Skeletal muscle satellite cell (primary cell): ENCODE results near the gene AFF4.
"Not testable (repeated sequence)": the region's sequence is repeated elsewhere in the genome, so short reads cannot be mapped to it uniquely, and the experiment has no call there.

Source experiments
- H3K27me3 ChIP-seq: 2 replicates; pipeline ENCODE4 v1.7.0; 2013; ENCODE audit warnings: low read length; ENCODE audit not compliant: control insufficient read depth, insufficient read depth
- H3K36me3 ChIP-seq: 2 replicates; pipeline ENCODE4 v1.7.0; 2013; ENCODE audit warnings: mild to moderate bottlenecking, control low read depth, low read length; ENCODE audit not compliant: insufficient read depth
- H3K4me1 ChIP-seq: 2 replicates; pipeline ENCODE4 v1.7.0; 2013; ENCODE audit warnings: low read length; ENCODE audit not compliant: control insufficient read depth, insufficient read depth
- H3K4me2 ChIP-seq: 2 replicates; pipeline ENCODE4 v1.7.0; 2013; ENCODE audit warnings: mild to moderate bottlenecking, low read length
- H3K4me3 ChIP-seq: 2 replicates; pipeline ENCODE4 v1.7.0; 2013; ENCODE audit warnings: low read length
- H3K9ac ChIP-seq: 2 replicates; pipeline ENCODE4 v1.7.0; 2013; ENCODE audit warnings: mild to moderate bottlenecking, low read depth, low read length, moderate library complexity
- H3K9me3 ChIP-seq: replicated peaks from 2 replicates; pipeline ENCODE4 v1.7.0; 2013; ENCODE audit warnings: mild to moderate bottlenecking, control low read depth, low read length

Gene AFF4

DNA sequence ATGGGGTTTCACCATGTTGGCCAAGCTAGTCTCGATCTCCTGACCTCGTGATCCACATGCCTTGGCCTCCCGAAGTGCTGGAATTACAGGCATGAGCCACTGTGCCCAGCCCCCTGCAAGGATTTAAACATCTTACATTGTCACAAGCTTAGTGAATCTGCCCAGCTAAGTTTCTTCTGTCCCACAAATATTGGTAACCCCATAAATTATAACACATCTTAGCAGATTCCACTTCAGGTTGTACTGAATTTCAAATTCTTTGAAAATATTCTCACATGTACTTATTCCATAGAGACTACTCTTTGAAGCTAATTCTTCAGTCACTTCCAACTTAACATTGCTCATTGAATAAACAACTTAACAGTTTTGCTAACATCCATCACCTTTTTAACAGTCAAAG, 13.4 kb upstream of the AFF4 start:
- peaks cover 2% of the 10 kb centered on the region for H3K9me3 ChIP-seq
- H3K4me1 ChIP-seq: no peaks in the 10 kb centered on the region
- H3K36me3 ChIP-seq: no peaks in the 10 kb centered on the region
- H3K4me3 ChIP-seq: no peak overlapping the region
- no peak overlapping the region for H3K9ac ChIP-seq
- H3K4me2 ChIP-seq: no peak overlapping the region
- no peaks in the 10 kb centered on the region for H3K27me3 ChIP-seq

- not testable (repeated sequence) for H3K27me3 ChIP-seq, H3K4me1 ChIP-seq, H3K9ac ChIP-seq, H3K4me2 ChIP-seq, H3K9me3 ChIP-seq, H3K4me3 ChIP-seq, H3K36me3 ChIP-seq
These were observed 9.0 kb upstream of the AFF4 start for GRCh38 chr5:132972436-132972828.

DNA sequence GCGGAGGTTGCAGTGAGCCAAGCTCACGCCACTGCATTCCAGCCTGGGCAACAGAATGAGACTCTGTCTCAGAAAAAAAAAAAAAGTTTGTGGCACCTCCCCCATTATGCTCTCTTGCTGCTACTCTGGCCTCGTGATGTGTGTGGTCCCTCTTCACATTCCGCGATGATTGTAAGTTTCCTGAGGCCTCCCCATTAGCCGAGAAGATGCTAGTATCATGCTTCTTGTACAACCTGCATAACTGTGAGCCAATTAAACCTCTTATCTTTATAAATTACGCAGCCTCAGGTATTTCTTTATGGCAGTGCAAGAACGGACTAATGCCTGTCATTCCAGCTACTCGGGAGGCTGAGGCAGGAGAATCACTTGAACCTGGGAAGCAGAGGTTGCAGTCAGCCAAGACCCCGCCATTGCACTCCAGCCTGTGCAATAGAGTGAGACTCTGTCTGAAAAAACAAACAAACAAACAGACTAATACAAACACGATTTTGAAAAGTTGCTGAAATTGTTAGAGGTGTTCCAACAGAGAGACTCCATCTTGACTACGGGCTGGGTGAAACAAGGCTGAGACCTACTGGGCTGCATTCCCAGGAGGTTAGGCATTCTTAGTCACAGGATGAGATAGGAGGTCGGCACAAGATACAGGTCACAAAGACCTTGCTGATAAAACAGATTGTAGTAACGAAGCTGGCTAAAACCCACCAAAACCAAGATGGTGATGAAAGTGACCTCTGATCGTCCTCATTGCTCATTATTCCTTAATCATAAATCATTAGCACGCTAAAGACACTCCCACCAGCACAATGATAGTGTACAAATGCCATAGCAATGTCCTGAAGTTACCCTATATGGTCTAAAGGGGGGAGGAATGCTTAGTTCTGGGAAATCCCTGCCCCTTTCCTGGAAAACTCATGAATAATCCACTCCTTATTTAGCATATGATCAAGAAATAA, 8.3 kb upstream of the AFF4 start:
- Histone ChIP-seq H3K4me2 (no peak overlapping the region), H3K9me3 (peaks cover under 1% of the 10 kb centered on the region), H3K4me1 (no peaks in the 10 kb centered on the region), H3K4me3 (no peak overlapping the region), H3K36me3 (no peaks in the 10 kb centered on the region), H3K9ac (no peak overlapping the region), H3K27me3 (no peaks in the 10 kb centered on the region)

DNA sequence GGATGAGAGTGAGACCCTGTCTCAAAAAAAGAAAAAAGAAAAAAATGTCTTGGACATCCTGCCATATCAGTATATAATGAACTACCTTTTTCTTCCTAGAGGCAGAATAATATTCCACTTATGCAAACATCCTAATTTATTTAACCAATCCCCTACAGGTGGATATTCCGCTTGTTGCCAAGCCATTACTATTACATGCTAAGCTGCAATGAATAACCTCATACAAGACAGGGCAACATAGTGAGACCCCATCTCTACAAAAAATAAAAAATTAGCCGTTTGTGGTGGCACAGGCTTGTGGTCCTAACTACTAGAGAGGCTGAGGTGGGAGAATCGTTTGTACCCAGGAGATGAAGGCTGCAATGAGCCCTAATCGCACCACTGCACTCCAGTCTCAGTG, 1.7 kb upstream of the AFF4 start:
- H3K4me1 ChIP-seq: peaks cover 16% of the 10 kb centered on the region
- no peak overlapping the region for H3K9ac ChIP-seq
- H3K4me2 ChIP-seq: no peak overlapping the region
- H3K4me3 ChIP-seq: no peak overlapping the region
- no peaks in the 10 kb centered on the region for H3K36me3 ChIP-seq
- no peaks in the 10 kb centered on the region for H3K27me3 ChIP-seq
- H3K9me3 ChIP-seq: no peaks in the 10 kb centered on the region

DNA sequence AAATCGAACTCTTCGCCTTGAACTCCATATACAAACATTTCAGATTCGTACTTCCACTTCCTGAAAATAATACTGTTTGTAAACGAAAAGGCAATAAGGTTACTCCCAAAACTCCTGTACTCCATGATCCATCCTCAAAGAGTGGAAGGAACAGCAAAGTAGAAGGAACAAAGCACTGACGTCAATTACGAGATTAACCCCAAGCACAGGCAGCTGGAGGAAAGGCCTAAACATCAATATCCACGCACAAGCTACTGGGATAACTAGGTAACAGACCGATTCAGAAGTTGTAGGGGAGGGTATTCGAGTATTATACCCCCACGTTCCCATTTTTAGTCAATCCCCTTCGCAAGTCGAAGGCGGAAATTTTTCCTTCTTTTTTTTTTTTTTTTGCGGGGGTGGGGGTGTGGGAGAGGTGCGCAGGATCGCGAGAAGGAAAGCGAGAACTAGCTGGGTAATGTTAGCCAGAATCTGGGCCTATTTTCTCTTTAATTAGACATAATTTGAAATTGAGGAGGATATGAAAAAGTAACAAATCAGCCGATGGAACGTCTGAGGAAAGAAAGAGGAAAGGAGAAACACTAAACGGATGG, 909 bp downstream of the AFF4 start:
- peaks cover 22% of the 10 kb centered on the region for H3K4me1 ChIP-seq
- peak overlapping the region; percentile 97 for H3K9ac ChIP-seq
- H3K4me2 ChIP-seq: peak overlapping the region; percentile 73
- no peaks in the 10 kb centered on the region for H3K27me3 ChIP-seq
- no peaks in the 10 kb centered on the region for H3K36me3 ChIP-seq
- H3K9me3 ChIP-seq: no peaks in the 10 kb centered on the region
- peak overlapping the region; percentile 78 for H3K4me3 ChIP-seq

DNA sequence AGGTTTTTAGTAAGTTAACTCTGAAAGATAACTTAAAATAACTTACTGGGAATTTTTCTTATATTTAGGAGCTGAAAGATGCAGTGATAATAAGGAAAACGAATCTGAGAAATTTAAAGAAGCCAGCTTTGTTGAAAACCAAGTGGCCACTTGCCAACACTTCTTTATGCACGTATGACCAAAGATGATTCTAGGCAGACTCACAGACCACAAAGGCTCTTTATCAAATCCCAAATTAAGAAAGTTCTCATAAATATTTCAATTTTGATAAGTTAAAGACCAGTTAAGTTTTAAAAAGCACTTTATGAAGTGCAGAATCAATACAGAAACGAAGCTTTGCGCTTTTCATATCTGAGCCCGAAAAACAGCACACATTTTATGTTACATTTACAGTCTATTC, 1.5 kb downstream of the AFF4 start:
- peaks cover 22% of the 10 kb centered on the region for H3K4me1 ChIP-seq

GRCh38 chr5:132961123-132961815, 2.2 kb downstream of the AFF4 start:
- peaks cover 22% of the 10 kb centered on the region for H3K4me1 ChIP-seq
- not testable (repeated sequence) for H3K36me3 ChIP-seq, H3K9me3 ChIP-seq, H3K27me3 ChIP-seq
- peak overlapping the region; percentile 73 for H3K4me2 ChIP-seq
- peak overlapping the region; percentile 97 for H3K9ac ChIP-seq
- peak overlapping the region; percentile 78 for H3K4me3 ChIP-seq

More for the DNA sequence above, 1.5 kb downstream of the AFF4 start:
- Histone ChIP-seq H3K36me3 (no peaks in the 10 kb centered on the region), H3K9me3 (no peaks in the 10 kb centered on the region), H3K27me3 (no peaks in the 10 kb centered on the region), H3K4me3 (peak overlapping the region; percentile 78), H3K9ac (peak overlapping the region; percentile 97), H3K4me2 (peak overlapping the region; percentile 73)

GRCh38 chr5:132956166-132956799, 7.2 kb downstream of the AFF4 start:
- peaks cover 22% of the 10 kb centered on the region for H3K36me3 ChIP-seq
- not testable (repeated sequence) for H3K9ac ChIP-seq, H3K27me3 ChIP-seq, H3K4me2 ChIP-seq, H3K4me3 ChIP-seq, H3K9me3 ChIP-seq
- peaks cover 15% of the 10 kb centered on the region for H3K4me1 ChIP-seq

DNA sequence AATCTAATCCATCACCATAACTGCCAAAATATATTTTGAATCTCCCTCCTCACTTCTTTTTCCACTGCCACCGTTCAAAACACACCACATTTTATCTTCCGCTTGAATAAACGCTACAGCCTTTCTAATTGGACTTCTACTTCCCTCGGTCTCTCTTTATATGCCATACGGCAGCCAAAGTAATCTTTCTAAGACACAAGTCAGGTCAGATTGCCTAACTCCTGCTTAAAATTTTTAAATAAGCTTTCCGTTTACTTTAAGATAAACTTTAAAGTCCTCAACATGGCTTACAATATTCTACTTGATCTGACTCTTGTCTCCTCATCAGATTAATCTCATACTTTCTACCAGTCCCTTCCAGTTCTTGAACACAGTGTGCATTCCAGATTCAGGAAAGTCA, 9.7 kb downstream of the AFF4 start:
- H3K9me3 ChIP-seq: no peaks in the 10 kb centered on the region
- no peaks in the 10 kb centered on the region for H3K27me3 ChIP-seq
- no peak overlapping the region for H3K4me3 ChIP-seq
- no peak overlapping the region for H3K4me2 ChIP-seq
- peaks cover 11% of the 10 kb centered on the region for H3K4me1 ChIP-seq
- no peak overlapping the region for H3K9ac ChIP-seq
- H3K36me3 ChIP-seq: peaks cover 25% of the 10 kb centered on the region

DNA sequence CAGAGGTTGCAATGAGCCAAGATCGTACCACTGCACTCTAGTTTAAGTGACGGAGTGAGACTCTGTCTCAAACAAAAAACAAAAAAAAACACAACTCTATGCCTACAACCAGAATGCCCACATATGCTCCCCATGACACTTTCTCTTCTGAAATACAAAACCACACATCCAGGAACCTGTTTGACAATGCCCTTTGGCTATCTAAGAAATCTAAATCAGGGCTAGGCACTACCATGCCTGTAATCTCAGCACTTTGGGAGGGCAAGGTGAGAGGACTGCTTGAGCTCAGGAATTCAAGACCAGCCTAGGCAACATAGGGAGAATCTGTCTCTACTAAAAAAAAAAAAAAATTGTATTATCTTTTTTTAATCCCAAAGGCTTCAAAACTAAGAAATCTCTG, 10.6 kb downstream of the AFF4 start:
- Histone ChIP-seq H3K4me2 (no peak overlapping the region), H3K9ac (no peak overlapping the region), H3K36me3 (peaks cover 27% of the 10 kb centered on the region), H3K4me3 (no peak overlapping the region), H3K9me3 (no peaks in the 10 kb centered on the region), H3K4me1 (peaks cover 15% of the 10 kb centered on the region), H3K27me3 (no peaks in the 10 kb centered on the region)

DNA sequence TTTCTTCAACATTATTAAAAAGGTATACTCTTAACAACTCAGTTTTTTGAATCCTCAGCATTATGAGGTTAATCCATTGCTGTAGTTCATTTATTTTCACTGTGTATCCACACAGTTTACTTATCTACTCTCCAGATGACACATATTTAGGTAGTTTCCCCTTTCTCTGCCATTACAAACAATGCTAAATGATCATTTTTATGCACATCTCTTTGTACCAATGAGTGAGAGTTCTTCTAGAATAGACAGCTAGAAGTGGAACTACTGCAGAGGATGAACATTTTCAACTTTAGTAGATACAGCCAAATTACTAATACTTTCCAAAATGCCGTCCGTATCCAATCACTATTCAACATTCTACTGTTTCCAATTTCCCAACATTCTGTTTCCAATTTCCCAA, 11.5 kb downstream of the AFF4 start:
- Histone ChIP-seq H3K4me3 (no peak overlapping the region), H3K9ac (no peak overlapping the region), H3K36me3 (peaks cover 27% of the 10 kb centered on the region), H3K4me2 (no peak overlapping the region), H3K9me3 (no peaks in the 10 kb centered on the region), H3K4me1 (peaks cover 25% of the 10 kb centered on the region), H3K27me3 (no peaks in the 10 kb centered on the region)
